ENCODE data around the gene TCEAL9. TPM values are rescaled to one million over a fixed set of nuclear protein-coding genes. Genes with fewer than 3 reads are reported as not detected.
"Not testable (repeated sequence)": the region's sequence is repeated elsewhere in the genome, so short reads cannot be mapped to it uniquely, and the experiment has no call there.

Gene TCEAL9
- polyA plus RNA-seq, 1 donor (not counting 4 experiments of a cell fraction or from before 2014, with no cell fraction given): 104 TPM

DNA sequence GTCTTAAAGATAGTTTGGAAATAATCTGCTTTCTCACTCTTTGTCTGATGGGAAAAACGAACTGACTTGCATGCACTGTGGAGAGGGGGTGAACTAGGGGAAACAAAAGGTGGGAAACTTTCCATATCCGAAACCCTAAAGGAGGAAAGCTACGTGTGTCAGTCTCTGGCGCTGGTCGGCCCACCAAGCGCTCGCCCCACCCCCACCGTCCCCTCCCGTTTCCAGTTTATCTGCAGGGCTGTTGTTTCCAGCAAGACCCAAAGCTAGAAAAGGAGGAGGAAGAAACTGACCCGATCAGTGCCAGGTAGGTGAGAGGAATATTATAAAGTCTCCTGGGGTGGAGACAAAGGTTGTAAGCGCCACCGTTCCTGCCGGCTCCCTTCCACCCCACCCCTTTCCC, 552 bp downstream of the TCEAL9 start:
- Histone ChIP-seq H3K27ac (ENCODE audit: control insufficient read depth, insufficient read depth, low read length) (peak overlapping the region; percentile 79), H3K9ac (ENCODE audit: control insufficient read depth, extremely low read depth, insufficient read depth, low read length) (peak overlapping the region; percentile 82), H3K9me1 (ENCODE audit: control insufficient read depth, extremely low read depth, insufficient read depth, low read length) (no peaks in the 10 kb centered on the region), H2AFZ (ENCODE audit: control insufficient read depth, low read length) (peak overlapping the region; percentile 79), H3K36me3 (ENCODE audit: control insufficient read depth in 2 of 2, extremely low read depth in 1 of 2, insufficient read depth in 2 of 2, low read length in 2 of 2) (no peaks in the 10 kb centered on the region), H3K4me1 (ENCODE audit: control insufficient read depth, extremely low read depth, insufficient read depth, low read length) (no peaks in the 10 kb centered on the region), H3K27me3 (ENCODE audit: control insufficient read depth, extremely low read depth, insufficient read depth, low read length) (peaks cover 5% of the 10 kb centered on the region), H3K4me2 (ENCODE audit: control insufficient read depth, extremely low read depth, insufficient read depth, low read depth, low read length) (peak overlapping the region; percentile 70), H3K4me3 (ENCODE audit: control insufficient read depth in 2 of 3, extremely low read depth in 1 of 3, insufficient read depth in 2 of 3, low read depth in 1 of 3, low read length in 3 of 3) (peak overlapping the region; percentile 53 to 82 (median 77)), H3K9me3 (ENCODE audit: control insufficient read depth, low read depth, low read length) (no peaks in the 10 kb centered on the region), H4K20me1 (ENCODE audit: control insufficient read depth, extremely low read depth, insufficient read depth, low read length) (no peaks in the 10 kb centered on the region), H3K79me2 (ENCODE audit: control insufficient read depth, insufficient read depth, low read length) (peaks cover 12% of the 10 kb centered on the region)
- no peak for TF ChIP-seq EZH2 (IDR thresholded peaks at IDR 0.05; ENCODE audit: low read length)
- TF ChIP-seq, protein P1, sequence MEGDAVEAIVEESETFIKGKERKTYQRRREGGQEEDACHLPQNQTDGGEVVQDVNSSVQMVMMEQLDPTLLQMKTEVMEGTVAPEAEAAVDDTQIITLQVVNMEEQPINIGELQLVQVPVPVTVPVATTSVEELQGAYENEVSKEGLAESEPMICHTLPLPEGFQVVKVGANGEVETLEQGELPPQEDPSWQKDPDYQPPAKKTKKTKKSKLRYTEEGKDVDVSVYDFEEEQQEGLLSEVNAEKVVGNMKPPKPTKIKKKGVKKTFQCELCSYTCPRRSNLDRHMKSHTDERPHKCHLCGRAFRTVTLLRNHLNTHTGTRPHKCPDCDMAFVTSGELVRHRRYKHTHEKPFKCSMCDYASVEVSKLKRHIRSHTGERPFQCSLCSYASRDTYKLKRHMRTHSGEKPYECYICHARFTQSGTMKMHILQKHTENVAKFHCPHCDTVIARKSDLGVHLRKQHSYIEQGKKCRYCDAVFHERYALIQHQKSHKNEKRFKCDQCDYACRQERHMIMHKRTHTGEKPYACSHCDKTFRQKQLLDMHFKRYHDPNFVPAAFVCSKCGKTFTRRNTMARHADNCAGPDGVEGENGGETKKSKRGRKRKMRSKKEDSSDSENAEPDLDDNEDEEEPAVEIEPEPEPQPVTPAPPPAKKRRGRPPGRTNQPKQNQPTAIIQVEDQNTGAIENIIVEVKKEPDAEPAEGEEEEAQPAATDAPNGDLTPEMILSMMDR (optimal IDR thresholded peaks at IDR 0.05 in 1 of 3, IDR thresholded peaks at IDR 0.05 in 1 of 3, conservative IDR thresholded peaks at IDR 0.05 in 1 of 3; ENCODE audit: extremely low read depth in 1 of 3, insufficient read depth in 2 of 3, low read length in 3 of 3): no peak
- FAIRE-seq (no peak), DNase-seq (ENCODE audit: low read depth, low spot score) (no peak)
- dilution Hi-C loops (cut with MboI; ENCODE audit: extremely low pct_ligation_motif_present, low sequenced_read_pairs): no loop called here

DNA sequence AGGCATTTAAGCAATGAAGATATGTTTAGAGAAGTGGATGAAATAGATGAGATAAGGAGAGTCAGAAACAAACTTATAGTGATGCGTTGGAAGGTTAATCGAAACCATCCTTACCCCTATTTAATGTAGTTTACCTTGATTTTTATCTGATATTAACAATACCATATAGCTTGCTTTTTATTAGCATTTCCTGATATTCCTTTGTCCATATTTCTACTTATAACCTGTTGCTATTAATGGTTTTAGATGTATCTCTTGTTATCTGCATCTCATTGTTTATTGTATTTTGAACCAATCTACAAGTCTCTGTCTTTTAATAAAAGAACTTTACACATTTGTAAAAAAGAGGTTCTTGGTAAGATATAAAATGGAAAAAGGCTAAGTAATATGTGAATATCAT, 1.6 kb downstream of the TCEAL9 start:
- H3K79me2 ChIP-seq (ENCODE audit: control insufficient read depth, insufficient read depth, low read length): peaks cover 12% of the 10 kb centered on the region
- TF ChIP-seq EZH2 (IDR thresholded peaks at IDR 0.05; ENCODE audit: low read length): no peak
- DNase-seq (ENCODE audit: low read depth, low spot score) (no peak), FAIRE-seq (no peak)
- peak overlapping the region in 2 of 3 experiments; percentile 53 to 82 for H3K4me3 ChIP-seq (ENCODE audit: control insufficient read depth in 2 of 3, extremely low read depth in 1 of 3, insufficient read depth in 2 of 3, low read depth in 1 of 3, low read length in 3 of 3)
- H3K4me2 ChIP-seq (ENCODE audit: control insufficient read depth, extremely low read depth, insufficient read depth, low read depth, low read length): peak overlapping the region; percentile 70
- no peaks in the 10 kb centered on the region for H3K36me3 ChIP-seq (ENCODE audit: control insufficient read depth in 2 of 2, extremely low read depth in 1 of 2, insufficient read depth in 2 of 2, low read length in 2 of 2)
- no peaks in the 10 kb centered on the region for H3K4me1 ChIP-seq (ENCODE audit: control insufficient read depth, extremely low read depth, insufficient read depth, low read length)
- no peak overlapping the region for H3K27ac ChIP-seq (ENCODE audit: control insufficient read depth, insufficient read depth, low read length)
- no peak overlapping the region for H3K9ac ChIP-seq (ENCODE audit: control insufficient read depth, extremely low read depth, insufficient read depth, low read length)
- no peaks in the 10 kb centered on the region for H3K9me3 ChIP-seq (ENCODE audit: control insufficient read depth, low read depth, low read length)
- H3K9me1 ChIP-seq (ENCODE audit: control insufficient read depth, extremely low read depth, insufficient read depth, low read length): no peaks in the 10 kb centered on the region
- no peaks in the 10 kb centered on the region for H4K20me1 ChIP-seq (ENCODE audit: control insufficient read depth, extremely low read depth, insufficient read depth, low read length)
- no peak overlapping the region for H2AFZ ChIP-seq (ENCODE audit: control insufficient read depth, low read length)
- peaks cover 5% of the 10 kb centered on the region for H3K27me3 ChIP-seq (ENCODE audit: control insufficient read depth, extremely low read depth, insufficient read depth, low read length)
- dilution Hi-C loops (cut with MboI; ENCODE audit: extremely low pct_ligation_motif_present, low sequenced_read_pairs): no loop called here

DNA sequence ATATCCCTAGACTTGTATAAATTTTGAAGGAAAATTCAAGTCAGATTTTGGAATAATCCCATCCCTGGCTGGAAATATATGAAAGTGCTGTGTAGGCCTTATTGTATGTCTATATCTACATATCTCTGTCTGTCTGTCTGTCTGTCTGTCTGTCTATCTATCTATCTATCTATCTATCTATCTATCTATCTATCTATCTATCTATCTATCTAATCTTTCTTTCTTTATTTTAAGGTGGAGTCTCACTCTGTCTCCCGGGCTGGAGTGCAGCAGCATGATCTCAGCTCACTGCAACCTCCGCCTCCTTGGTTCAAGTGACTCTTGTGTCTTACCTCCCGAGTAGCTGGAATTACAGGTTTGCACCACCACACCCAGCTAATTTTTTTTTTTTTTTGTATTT, 3.3 kb downstream of the TCEAL9 start:
- dilution Hi-C loops (cut with MboI; ENCODE audit: extremely low pct_ligation_motif_present, low sequenced_read_pairs); DNase-seq (ENCODE audit: low read depth, low spot score); H3K9ac ChIP-seq (ENCODE audit: control insufficient read depth, extremely low read depth, insufficient read depth, low read length); H3K4me1 ChIP-seq (ENCODE audit: control insufficient read depth, extremely low read depth, insufficient read depth, low read length); H3K4me2 ChIP-seq (ENCODE audit: control insufficient read depth, extremely low read depth, insufficient read depth, low read depth, low read length); H3K9me3 ChIP-seq (ENCODE audit: control insufficient read depth, low read depth, low read length); FAIRE-seq; H3K36me3 ChIP-seq (ENCODE audit: control insufficient read depth in 2 of 2, extremely low read depth in 1 of 2, insufficient read depth in 2 of 2, low read length in 2 of 2); H4K20me1 ChIP-seq (ENCODE audit: control insufficient read depth, extremely low read depth, insufficient read depth, low read length); H2AFZ ChIP-seq (ENCODE audit: control insufficient read depth, low read length); H3K4me3 ChIP-seq (ENCODE audit: control insufficient read depth in 2 of 3, extremely low read depth in 1 of 3, insufficient read depth in 2 of 3, low read depth in 1 of 3, low read length in 3 of 3); H3K9me1 ChIP-seq (ENCODE audit: control insufficient read depth, extremely low read depth, insufficient read depth, low read length); H3K27ac ChIP-seq (ENCODE audit: control insufficient read depth, insufficient read depth, low read length); H3K27me3 ChIP-seq (ENCODE audit: control insufficient read depth, extremely low read depth, insufficient read depth, low read length): not testable (repeated sequence)
- peaks cover 12% of the 10 kb centered on the region for H3K79me2 ChIP-seq (ENCODE audit: control insufficient read depth, insufficient read depth, low read length)
